ENCODE measurements around the gene DMXL2.
"Not testable (repeated sequence)": the region's sequence is repeated elsewhere in the genome, so short reads cannot be mapped to it uniquely, and the experiment has no call there.

GRCh38 chr15:51612669-51613068 lies 9.9 kb downstream of the DMXL2 start:
- TF ChIP-seq POLR2A, POLR2AphosphoS5, CTCF (IDR thresholded peaks at IDR 0.05): not testable (repeated sequence)
